MM.1S (cell line): Measurements from ENCODE around the gene FLNC.

Experiments
- DNase-seq: peaks from one replicate; pipeline ENCODE4 v3.0.0-alpha.2; 2015
- H2AFZ ChIP-seq: fragments of 300-600 bp; sonication (generic); 2 replicates; pipeline ENCODE4 v1.6.0; 2016; ENCODE audit warnings: antibody characterized with exemption, low read length
- H3F3A ChIP-seq: fragments of 300-600 bp; sonication (generic); 2 replicates; pipeline ENCODE4 v1.6.1; 2016; ENCODE audit warnings: mild to moderate bottlenecking, antibody characterized with exemption, low read length, moderate library complexity, mixed read lengths; ENCODE audit not compliant: insufficient read depth
- H3K27ac ChIP-seq: fragments of 300-600 bp; sonication (generic); 2 replicates; pipeline ENCODE4 v1.5.1; 2016; ENCODE audit warnings: mild to moderate bottlenecking, low read length
- H3K27me3 ChIP-seq: fragments of 300-600 bp; sonication (generic); replicated peaks from 2 replicates; pipeline ENCODE4 v1.6.0; 2016; ENCODE audit warnings: low read length; ENCODE audit not compliant: insufficient read depth
- H3K36me3 ChIP-seq: fragments of 300-600 bp; sonication (generic); replicated peaks from 2 replicates; pipeline ENCODE4 v1.6.1; 2016; ENCODE audit warnings: mild to moderate bottlenecking, low read length, mixed read lengths; ENCODE audit not compliant: insufficient read depth
- H3K4me1 ChIP-seq: fragments of 300-600 bp; sonication (generic); 2 replicates; pipeline ENCODE4 v1.6.1; 2016; ENCODE audit warnings: low read length, mixed read lengths
- H3K4me2 ChIP-seq: fragments of 300-600 bp; sonication (generic); 2 replicates; pipeline ENCODE4 v1.6.0; 2016; ENCODE audit warnings: low read depth, low read length
- H3K4me3 ChIP-seq: fragments of 300-600 bp; sonication (generic); 2 replicates; pipeline ENCODE4 v1.5.1; 2016; ENCODE audit warnings: low read length, mixed read lengths
- H3K79me2 ChIP-seq: fragments of 300-600 bp; sonication (generic); 2 replicates; pipeline ENCODE4 v1.6.1; 2016; ENCODE audit warnings: mixed run types, low read length, mixed read lengths
- H3K9ac ChIP-seq: fragments of 300-600 bp; sonication (generic); 2 replicates; pipeline ENCODE4 v1.6.1; 2016; ENCODE audit warnings: low read length, mixed read lengths
- H3K9me2 ChIP-seq: fragments of 300-600 bp; sonication (generic); replicated peaks from 2 replicates; pipeline ENCODE4 v1.6.1; 2016; ENCODE audit warnings: mild to moderate bottlenecking, low read length, mixed read lengths; ENCODE audit not compliant: insufficient read depth
- H3K9me3 ChIP-seq: fragments of 300-600 bp; sonication (generic); replicated peaks from 2 replicates; pipeline ENCODE4 v1.6.1; 2016; ENCODE audit warnings: mild to moderate bottlenecking, low read length, mixed read lengths; ENCODE audit not compliant: insufficient read depth
- H4K20me1 ChIP-seq: fragments of 300-600 bp; sonication (generic); 2 replicates; pipeline ENCODE4 v1.6.1; 2016; ENCODE audit warnings: mild to moderate bottlenecking, low read length, moderate library complexity, mixed read lengths; ENCODE audit not compliant: insufficient read depth
- CTCF ChIP-seq: fragments of 300-600 bp; sonication (generic); IDR thresholded peaks from 2 replicates; pipeline ENCODE4 v1.5.1; 2016; ENCODE audit warnings: antibody characterized with exemption, low read length, mixed read lengths
- EZH2 ChIP-seq: fragments of 300-600 bp; sonication (generic); optimal IDR thresholded peaks from 2 replicates; pipeline ENCODE3; 2017; ENCODE audit warnings: low read depth, mild to moderate bottlenecking, antibody characterized with exemption, low read length, mixed read lengths
- EZH2phosphoT487 ChIP-seq: fragments of 300-600 bp; sonication (generic); IDR thresholded peaks from 2 replicates; pipeline ENCODE4 v1.6.1; 2018; ENCODE audit warnings: antibody characterized with exemption, low read length

FLNC gene

GRCh38 chr7:128783143-128783861 is 46.9 kb upstream of the FLNC start:
- no peak for TF ChIP-seq CTCF
- no peak for TF ChIP-seq EZH2
- TF ChIP-seq EZH2phosphoT487 = no peak
- Histone ChIP-seq H3K9ac (no peak overlapping the region), H3K4me1 (no peaks in the 10 kb centered on the region), H4K20me1 (no peaks in the 10 kb centered on the region), H3K4me2 (no peak overlapping the region), H3K27me3 (no peaks in the 10 kb centered on the region), H3F3A (no peaks in the 10 kb centered on the region), H3K9me2 (no peaks in the 10 kb centered on the region), H3K79me2 (no peaks in the 10 kb centered on the region), H2AFZ (no peak overlapping the region), H3K9me3 (no peaks in the 10 kb centered on the region), H3K27ac (no peak overlapping the region), H3K4me3 (no peak overlapping the region), H3K36me3 (no peaks in the 10 kb centered on the region)
- no peak for DNase-seq

GRCh38 chr7:128785738-128786137 is 44.5 kb upstream of the FLNC start:
- no peaks in the 10 kb centered on the region for H3K9me3 ChIP-seq
- no peaks in the 10 kb centered on the region for H3K9me2 ChIP-seq
- H3K36me3 ChIP-seq = no peaks in the 10 kb centered on the region
- H3K4me2 ChIP-seq = no peak overlapping the region
- no peaks in the 10 kb centered on the region for H3F3A ChIP-seq
- no peak overlapping the region for H3K27ac ChIP-seq
- H3K9ac ChIP-seq = no peak overlapping the region
- no peak overlapping the region for H2AFZ ChIP-seq
- no peak for DNase-seq
- no peaks in the 10 kb centered on the region for H3K4me1 ChIP-seq
- no peak for TF ChIP-seq EZH2phosphoT487
- no peak for TF ChIP-seq EZH2
- TF ChIP-seq CTCF = no peak
- no peak overlapping the region for H3K4me3 ChIP-seq
- H3K79me2 ChIP-seq = no peaks in the 10 kb centered on the region
- no peaks in the 10 kb centered on the region for H4K20me1 ChIP-seq
- H3K27me3 ChIP-seq = peaks cover 22% of the 10 kb centered on the region

GRCh38 chr7:128788446-128789412 is 41.5 kb upstream of the FLNC start:
- TF ChIP-seq EZH2 = no peak
- no peak for TF ChIP-seq CTCF
- TF ChIP-seq EZH2phosphoT487 = no peak
- H2AFZ ChIP-seq = no peak overlapping the region
- no peak overlapping the region for H3K27ac ChIP-seq
- H3K9me3 ChIP-seq = no peaks in the 10 kb centered on the region
- H3K9me2 ChIP-seq = no peaks in the 10 kb centered on the region
- no peak overlapping the region for H3K4me2 ChIP-seq
- no peak for DNase-seq
- no peak overlapping the region for H3K4me3 ChIP-seq
- no peaks in the 10 kb centered on the region for H4K20me1 ChIP-seq
- no peaks in the 10 kb centered on the region for H3K4me1 ChIP-seq
- H3K9ac ChIP-seq = no peak overlapping the region
- H3F3A ChIP-seq = no peaks in the 10 kb centered on the region
- peaks cover 22% of the 10 kb centered on the region for H3K27me3 ChIP-seq
- no peaks in the 10 kb centered on the region for H3K36me3 ChIP-seq
- H3K79me2 ChIP-seq = no peaks in the 10 kb centered on the region
